ENCODE measurements around the gene MYLK.
"Not testable (repeated sequence)": the region's sequence is repeated elsewhere in the genome, so short reads cannot be mapped to it uniquely, and the experiment has no call there.

Gene MYLK

GRCh38 chr3:123884203-123884831 lies at the start of gene MYLK:
TSS of gene MYLK (minus strand) at chr3:123884332. CDS start at chr3:123793841, 90,491 bp downstream.
- no peak for DNase-seq (ENCODE audit: low spot score)

GRCh38 chr3:123930445-123930844 lies 46.3 kb upstream of the MYLK start:
- DNase-seq (ENCODE audit: low spot score) = no peak

DNA sequence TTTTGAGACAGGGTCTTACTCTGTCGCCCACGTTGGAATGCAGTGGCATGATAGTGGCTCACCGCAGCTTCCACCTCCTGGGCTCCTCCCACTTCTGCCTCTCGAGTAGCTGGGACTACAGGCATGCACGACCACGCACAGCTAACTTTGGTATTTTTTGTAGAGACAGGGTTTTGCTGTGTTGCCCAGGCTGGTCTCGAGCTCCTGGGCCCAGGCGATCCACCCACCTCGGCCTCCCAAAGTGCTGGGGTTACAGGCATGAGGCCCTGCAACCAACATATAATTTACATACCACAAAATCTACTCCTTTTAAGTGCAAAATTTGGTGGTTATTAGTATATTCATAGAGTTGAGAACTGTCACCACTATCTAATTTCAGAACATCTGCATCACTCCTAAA lies 45.2 kb upstream of the MYLK start:
- no peak for DNase-seq (ENCODE audit: low spot score)

GRCh38 chr3:123926396-123926795 lies 42.3 kb upstream of the MYLK start:
- no peak for DNase-seq (ENCODE audit: low spot score)

GRCh38 chr3:123920868-123921267 lies 36.7 kb upstream of the MYLK start:
- DNase-seq (ENCODE audit: low spot score) = no peak

DNA sequence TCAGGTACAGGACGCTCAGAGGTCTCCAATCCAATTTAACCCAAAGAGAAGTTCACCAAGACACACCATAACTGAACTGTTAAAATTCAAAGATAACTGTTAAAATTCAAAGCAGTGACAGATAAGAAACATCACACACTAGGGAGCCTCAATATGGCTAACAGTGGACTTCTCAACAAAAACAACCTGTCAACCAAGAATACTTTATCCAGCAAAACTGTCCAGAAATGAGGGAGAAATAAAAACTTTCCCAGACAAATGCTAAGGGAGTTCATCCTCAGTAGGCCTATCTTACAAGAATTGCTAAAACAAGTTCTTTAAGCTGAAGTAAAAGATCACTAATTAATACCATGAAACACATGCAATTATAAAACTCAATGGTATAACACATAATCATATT lies 36.3 kb upstream of the MYLK start:
- DNase-seq (ENCODE audit: low spot score) = no peak

- DNase-seq (ENCODE audit: low spot score) = no peak
Observed at GRCh38 chr3:123919353-123919752, 35.2 kb upstream of the MYLK start.

DNA sequence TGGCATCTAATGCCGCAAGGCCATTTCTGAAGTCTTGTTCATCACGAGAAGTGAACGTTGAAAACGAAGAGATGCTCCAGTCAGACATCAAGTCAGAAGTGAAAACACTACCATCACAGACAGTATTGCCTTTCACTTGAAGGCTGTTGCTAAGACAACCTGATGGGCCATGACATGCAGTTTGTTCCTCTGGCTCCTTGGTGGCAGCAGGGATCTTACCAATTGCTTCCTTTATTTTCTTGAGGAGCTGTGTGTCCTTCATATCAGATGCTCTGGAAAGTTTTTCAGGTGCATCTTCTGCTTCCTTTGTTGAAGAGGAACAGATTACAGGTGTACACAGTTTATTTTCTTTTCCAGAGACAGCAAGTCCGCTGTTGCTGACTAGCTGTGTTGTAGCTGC lies 30.7 kb upstream of the MYLK start:
- no peak for DNase-seq (ENCODE audit: low spot score)

DNA sequence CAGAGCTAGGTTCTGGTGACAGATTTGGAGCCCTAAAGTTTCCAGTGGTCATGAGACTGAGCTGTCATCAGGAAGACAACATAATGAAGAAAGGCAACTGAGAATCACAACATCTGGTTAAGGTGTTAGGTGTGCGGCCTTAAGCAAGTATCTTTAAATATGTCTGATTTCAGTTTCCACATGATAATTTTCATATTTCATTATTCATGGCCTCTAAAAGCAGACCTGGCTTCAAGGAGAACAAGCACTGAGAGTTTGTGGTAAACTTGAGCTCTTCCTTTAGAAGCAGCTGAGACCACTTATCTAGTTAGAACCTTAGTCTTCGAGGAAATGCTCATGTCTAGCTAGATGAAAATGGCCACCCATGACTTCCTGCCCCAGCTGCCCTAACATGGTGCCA lies 25.7 kb upstream of the MYLK start:
- DNase-seq (ENCODE audit: low spot score) = no peak

DNA sequence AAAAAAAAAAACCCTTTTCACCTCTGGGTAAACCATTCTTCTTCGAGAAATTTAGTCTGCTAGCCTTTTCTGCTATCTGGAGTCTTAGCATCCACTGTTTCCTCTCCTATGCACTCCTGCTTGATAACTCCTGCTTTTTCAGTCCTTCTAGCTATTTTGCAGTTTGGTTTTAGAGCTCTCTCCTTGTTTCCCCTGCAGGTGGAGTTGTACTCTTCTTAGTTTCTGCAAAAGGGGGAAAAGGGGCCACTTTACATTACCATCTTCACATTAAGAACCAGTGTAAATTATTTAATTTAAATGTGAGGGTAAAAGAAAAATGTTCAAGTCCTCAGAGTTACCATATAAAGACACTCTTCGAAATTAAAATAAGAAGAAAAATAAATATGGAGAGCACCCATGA lies 23.6 kb upstream of the MYLK start:
- DNase-seq (ENCODE audit: low spot score) = no peak

DNA sequence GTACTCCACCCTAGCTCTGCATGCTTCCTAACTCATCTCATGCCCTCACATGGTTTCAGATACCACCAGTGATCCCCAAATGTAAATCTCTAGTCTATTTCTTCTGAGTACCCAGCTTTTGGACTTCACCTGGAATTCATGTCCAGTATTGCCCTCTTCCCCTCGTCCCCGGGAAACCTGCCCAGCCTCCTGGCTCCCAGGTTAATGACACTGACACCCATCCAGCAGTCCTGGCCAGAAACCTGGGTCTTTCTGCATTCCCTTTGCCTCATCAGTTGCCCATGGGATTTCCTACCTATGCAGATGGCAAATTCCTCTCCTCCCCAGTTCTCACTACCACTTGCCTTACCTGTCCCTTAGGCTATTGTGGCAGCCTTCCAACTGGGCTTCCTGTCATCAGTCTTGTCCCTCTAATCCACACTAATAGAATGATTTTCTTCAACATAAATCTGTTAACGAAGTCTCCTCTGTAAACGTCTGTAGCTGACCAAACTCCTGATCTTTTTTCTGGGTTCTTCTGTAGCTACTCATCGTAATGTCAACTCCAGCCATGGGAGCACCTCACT lies 15.3 kb upstream of the MYLK start:
- DNase-seq (ENCODE audit: low spot score) = no peak

- DNase-seq (ENCODE audit: low spot score) = no peak
Observed at GRCh38 chr3:123893012-123893411, 8.9 kb upstream of the MYLK start.

GRCh38 chr3:123892195-123892594 lies 8.1 kb upstream of the MYLK start:
- no peak for DNase-seq (ENCODE audit: low spot score)

- DNase-seq (ENCODE audit: low spot score) = not testable (repeated sequence)
Observed at GRCh38 chr3:123890991-123891390, 6.9 kb upstream of the MYLK start.

GRCh38 chr3:123890162-123890561 lies 6.0 kb upstream of the MYLK start:
- not testable (repeated sequence) for DNase-seq (ENCODE audit: low spot score)

DNA sequence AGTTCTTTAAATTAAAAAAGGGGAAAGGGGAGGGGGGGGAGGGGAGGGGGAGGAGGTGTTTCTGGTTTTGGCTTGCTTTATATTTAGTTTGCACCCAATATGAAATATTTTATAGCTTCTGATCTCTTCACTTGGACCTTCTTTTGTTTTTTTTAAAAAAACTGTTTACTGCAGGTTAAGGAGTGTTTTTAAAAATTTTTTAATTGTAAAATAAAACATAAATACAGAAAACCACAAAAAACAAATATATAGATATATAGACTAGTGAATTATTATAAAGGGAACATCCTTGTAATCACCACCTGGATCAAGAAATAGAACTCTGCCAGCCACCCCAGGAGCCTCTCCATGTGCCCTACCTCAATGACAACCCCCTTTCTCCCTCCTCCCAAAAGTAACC lies 861 bp upstream of the MYLK start:
- no peak for DNase-seq (ENCODE audit: low spot score)

DNA sequence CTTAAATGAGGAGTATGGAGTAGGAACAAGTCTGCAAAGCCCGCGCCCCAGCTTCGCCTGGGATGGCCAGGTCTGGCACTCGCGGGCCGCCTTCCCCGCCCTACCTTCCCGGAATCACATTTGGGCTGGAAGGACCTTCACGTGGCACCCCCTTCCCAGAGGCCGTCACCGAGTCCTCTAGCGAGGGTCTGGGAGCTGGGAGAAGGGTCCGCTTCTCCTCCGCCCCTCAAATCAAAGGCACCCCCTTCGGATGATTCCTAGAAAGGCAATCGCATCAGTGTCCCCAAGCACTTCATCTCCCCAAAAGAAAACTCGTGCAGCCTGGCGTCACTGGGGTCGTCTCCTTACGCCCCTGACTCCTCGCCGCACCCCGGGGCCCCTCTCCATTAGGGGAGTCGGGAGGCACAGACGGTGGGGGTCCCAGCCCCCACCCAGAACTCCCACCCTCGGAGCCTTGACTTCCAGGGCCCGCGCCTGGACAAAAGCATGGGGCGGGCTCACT lies 380 bp downstream of the MYLK start:
- DNase-seq (ENCODE audit: low spot score) = no peak

DNA sequence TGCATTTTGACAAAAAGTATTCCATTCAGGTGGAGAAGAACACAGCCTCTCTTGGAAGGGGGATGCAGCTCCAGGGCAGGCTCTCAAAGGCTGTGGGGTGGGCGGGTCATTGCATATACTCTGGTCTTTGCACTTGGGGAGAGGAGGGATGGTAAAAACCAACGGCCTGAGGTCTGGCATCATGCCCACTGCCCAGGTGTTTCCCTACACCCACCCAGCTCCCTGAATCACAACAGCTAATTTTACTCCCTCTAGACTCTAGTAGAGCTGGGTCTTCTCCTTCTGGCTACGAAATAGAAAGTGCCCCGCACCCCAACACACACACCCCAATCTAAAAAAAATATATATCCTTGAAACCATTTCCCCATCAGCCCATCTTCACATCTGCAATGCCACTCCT lies 1.0 kb downstream of the MYLK start:
- DNase-seq (ENCODE audit: low spot score) = no peak

DNA sequence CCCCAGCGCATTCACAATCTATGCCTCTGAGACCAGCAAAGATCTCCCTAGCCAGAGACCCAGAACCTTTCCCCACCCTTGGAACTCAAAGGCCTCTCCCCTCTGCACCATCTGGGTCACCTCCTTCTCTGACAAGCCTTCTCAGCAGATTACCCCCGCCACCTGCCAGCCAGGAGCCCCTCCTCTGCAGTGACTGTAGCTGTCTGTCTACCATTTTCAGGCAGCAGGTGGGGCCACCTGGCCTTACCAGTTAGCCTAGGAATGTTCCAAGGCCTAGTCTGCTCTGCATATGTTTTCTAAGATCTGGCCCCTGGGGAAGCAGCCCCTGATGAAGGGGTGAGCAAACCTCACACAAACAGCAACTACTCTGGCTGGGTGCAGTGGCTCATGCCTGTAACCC lies 2.4 kb downstream of the MYLK start:
- DNase-seq (ENCODE audit: low spot score) = no peak

- no peak for DNase-seq (ENCODE audit: low spot score)
Observed at GRCh38 chr3:123880998-123881561, 3.1 kb downstream of the MYLK start.

- no peak for DNase-seq (ENCODE audit: low spot score)
Observed at GRCh38 chr3:123878807-123879206, 5.3 kb downstream of the MYLK start.

DNA sequence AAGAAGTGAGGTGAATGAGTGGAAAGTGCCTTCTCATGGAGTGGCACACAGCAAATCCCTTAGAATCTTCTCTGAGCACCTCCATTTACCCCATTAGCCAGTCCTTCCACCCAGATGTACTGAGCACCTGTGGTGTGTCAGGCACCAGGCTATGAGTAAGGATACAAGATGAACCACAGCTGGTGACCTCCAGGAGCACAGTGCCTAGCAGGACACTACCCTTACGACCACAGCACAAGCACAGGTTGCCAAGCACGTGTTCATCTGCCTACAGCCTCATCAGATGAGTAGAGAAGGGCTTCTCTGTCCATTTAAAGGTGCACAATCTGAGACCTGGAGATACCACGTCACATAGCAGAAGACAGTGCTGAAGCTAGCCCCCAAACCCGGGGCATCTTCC lies 6.2 kb downstream of the MYLK start:
- no peak for DNase-seq (ENCODE audit: low spot score)

DNA sequence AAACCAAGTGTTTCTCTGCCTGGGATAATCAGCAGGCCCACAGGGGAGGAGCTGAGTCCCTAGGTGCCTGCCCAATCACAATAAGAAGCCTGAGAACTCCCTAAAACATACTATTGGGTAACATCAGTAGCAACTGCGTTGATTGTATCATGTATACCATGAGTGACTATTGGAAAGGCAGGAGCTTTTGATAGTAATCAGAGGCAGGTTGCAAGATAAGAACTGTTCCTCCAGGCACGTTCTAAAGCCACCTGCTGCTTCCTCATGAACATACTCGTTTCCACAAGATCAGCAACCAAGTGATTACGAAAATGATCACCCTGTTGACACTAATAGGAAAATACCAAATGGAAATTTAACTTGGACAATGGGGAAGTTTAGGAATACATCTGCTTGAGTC lies 6.7 kb downstream of the MYLK start:
- no peak for DNase-seq (ENCODE audit: low spot score)

DNA sequence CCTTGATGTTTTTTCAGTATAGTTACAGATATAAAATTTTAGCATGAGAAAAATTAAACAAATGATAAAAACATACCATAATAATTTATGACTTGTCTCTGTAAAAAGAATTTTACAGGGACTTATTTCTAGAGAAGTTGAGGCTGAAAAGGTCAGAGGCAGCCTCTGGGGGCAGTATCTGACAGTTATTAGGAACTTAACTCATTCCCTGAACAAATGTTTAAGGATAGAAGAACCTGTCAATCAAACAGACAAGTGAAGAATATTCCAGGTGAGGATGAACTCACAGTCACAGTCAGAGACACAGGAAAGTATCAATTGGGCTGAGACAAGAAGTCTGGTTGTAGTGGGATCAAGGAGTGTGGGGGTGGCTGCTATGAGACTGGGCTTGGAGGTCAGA lies 7.3 kb downstream of the MYLK start:
- DNase-seq (ENCODE audit: low spot score) = no peak
